ENCODE measurements around the gene HRH3.

HRH3 gene

GRCh38 chr20:62193079-62194025 is 26.7 kb downstream of the HRH3 start:
- TF ChIP-seq CTCF (IDR thresholded peaks at IDR 0.05): no peak

GRCh38 chr20:62192635-62193034 is 27.4 kb downstream of the HRH3 start:
- no peak for TF ChIP-seq CTCF (IDR thresholded peaks at IDR 0.05)

- TF ChIP-seq CTCF (IDR thresholded peaks at IDR 0.05): no peak
Observed at GRCh38 chr20:62191781-62192559, 28.1 kb downstream of the HRH3 start.

- no peak for TF ChIP-seq CTCF (IDR thresholded peaks at IDR 0.05)
Observed at GRCh38 chr20:62190639-62191411, 29.3 kb downstream of the HRH3 start.

GRCh38 chr20:62186887-62187866 is 32.9 kb downstream of the HRH3 start:
- TF ChIP-seq CTCF (IDR thresholded peaks at IDR 0.05): no peak

GRCh38 chr20:62186096-62186426 is 34.0 kb downstream of the HRH3 start:
- no peak for TF ChIP-seq CTCF (IDR thresholded peaks at IDR 0.05)

Data from LNCAP (cell line).